Measurements from ENCODE around the gene NPPB. TPM values are rescaled to one million over a fixed set of nuclear protein-coding genes. Genes with fewer than 3 reads are reported as not detected.

The NPPB gene
- 102 TPM for polyA plus RNA-seq (2013, experiment 1 of 2)
- 106 TPM for polyA plus RNA-seq (2013, experiment 2 of 2)

DNA sequence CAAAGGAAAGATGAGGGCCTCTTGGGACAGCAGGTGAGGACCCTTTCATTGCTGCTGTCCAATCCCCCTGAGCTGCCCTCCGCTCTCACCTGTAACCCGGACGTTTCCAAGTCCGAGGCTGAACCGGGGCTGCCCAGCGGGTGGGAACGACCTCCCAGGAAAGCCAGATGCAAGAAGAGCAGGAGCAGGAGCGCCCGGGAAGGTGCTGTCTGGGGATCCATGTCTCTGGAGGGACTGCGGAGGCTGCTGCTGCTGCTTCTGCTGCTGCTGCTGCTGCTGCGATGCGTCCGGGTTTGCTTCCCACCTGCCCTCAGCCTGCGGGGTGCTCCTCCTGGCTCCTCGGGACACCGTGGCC, at the start of gene NPPB:
Gene NPPB (minus strand): TSS at position 333 of the 355 bp plus-strand sequence. CDS start 112 bp downstream, at position 221.
- no peak within 1 kb of the TSS for H3K56ac ChIP-seq (ENCODE audit: low read length)
- H2BK120ac ChIP-seq (ENCODE audit: low read depth, low read length): no peak within 1 kb of the TSS
- no peak within 1 kb of the TSS for H3K4me3 ChIP-seq (ENCODE audit: low read length)
- H3K79me1 ChIP-seq (ENCODE audit: low read length): no peaks in the 10 kb centered on the region
- H2BK15ac ChIP-seq (replicated peaks; ENCODE audit: low read depth): no peak within 1 kb of the TSS
- no peak within 1 kb of the TSS for H2AK5ac ChIP-seq (ENCODE audit: low read length)
- H3K23ac ChIP-seq (ENCODE audit: low read length): no peak within 1 kb of the TSS
- H3K9ac ChIP-seq (ENCODE audit: low read length): no peak within 1 kb of the TSS
- no peak for DNase-seq
- H3K36me3 ChIP-seq (ENCODE audit: control insufficient read depth, insufficient read depth, low read length): no peaks in the 10 kb centered on the region
- H4K5ac ChIP-seq (ENCODE audit: low read length): no peak within 1 kb of the TSS
- WGBS (ENCODE audit: extremely low coverage, insufficient coverage, low lambda C conversion rate): no CpG with 5 or more reads among the region's 16 CpGs
- no peaks in the 10 kb centered on the region for H3K27me3 ChIP-seq (ENCODE audit: insufficient read depth, low read length, poor library complexity)
- no peak within 1 kb of the TSS for H3K4ac ChIP-seq (ENCODE audit: low read depth, low read length)
- no peak within 1 kb of the TSS for H2BK5ac ChIP-seq (ENCODE audit: low read length)
- H3K4me1 ChIP-seq (ENCODE audit: control insufficient read depth, low read depth, low read length): no peaks in the 10 kb centered on the region
- H4K8ac ChIP-seq (ENCODE audit: low read depth, low read length): no peak within 1 kb of the TSS
- H3K18ac ChIP-seq (ENCODE audit: low read length): no peak within 1 kb of the TSS
- peak within 1 kb of the TSS; percentile 27 for H3K4me2 ChIP-seq (ENCODE audit: low read length)
- no peaks in the 10 kb centered on the region for H3K79me2 ChIP-seq (ENCODE audit: control insufficient read depth, insufficient read depth, low read length)
- H3K27ac ChIP-seq (ENCODE audit: low read depth, low read length): peak within 1 kb of the TSS; percentile 30

DNA sequence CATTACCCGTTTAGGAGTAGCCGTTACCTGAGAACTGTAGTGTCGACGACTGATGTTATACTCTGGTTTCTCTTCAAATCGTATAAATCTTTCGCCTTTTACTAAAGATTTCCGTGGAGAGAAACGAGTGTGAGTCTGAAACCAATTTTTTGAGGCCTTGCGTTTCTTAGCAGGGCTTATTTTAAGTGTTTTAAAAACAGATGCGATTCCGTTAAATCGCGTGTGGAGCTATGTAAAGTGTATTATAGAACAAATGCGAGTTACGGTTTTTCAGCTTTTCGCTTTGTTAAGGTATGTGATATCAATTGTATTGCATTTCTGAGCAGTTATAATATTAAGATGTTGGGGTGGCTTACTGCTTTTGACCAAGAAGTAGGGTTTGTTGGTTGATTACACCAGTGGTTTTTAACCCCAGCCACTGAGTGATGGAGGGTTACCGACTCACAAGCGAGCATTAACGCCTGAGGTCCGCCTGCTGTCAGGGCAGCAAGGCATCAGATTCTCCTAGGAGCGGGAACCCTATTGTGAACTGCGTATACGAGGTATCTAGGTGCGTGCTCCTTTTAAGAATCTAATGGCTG, 49.4 kb upstream of the NPPB start:
- H3K4me3 ChIP-seq (ENCODE audit: low read length): peak overlapping the region; percentile 22
- DNase-seq: peak; percentile 100

DNA sequence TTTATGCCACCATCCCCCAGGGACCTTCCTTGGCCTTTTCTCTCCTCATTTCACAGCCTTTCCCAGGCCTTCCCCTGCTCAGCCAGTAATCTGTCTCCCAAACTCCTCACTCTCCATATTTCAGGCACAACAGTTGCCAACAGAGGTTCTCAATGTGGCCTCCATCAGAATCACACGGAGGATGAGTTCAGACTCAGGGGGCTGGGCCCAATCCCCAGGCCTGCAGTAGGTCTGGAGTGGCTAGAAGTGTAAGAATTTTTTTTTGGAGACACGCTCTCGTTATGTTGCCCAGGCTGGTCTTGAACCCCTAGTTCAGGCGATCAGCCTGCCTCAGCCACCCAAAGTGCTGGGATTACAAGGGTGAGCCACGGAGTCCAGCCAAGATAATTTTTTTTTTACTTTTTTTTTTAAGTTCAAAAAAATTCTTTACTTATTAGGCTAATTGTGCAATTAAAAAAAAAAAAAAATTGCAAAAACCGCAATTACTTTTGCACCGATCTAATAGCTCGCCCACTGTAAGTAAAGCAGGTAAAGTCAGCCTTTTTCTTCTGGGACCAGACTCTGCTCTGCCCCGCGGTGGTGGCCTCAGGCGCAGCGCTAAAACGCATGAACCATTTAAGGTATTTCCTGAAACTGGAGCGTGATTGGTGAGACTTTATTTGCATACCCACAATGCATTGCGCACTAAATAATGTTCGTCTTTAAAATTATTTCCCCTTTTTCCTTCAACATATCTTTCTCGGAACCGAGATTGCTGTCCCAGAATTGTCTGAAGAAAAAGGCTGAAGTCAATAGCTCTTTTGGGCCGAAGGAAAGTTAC, 48.7 kb upstream of the NPPB start:
- no peak overlapping the region for H4K8ac ChIP-seq (ENCODE audit: low read depth, low read length)
- no peak overlapping the region for H3K4ac ChIP-seq (ENCODE audit: low read depth, low read length)
- no peaks in the 10 kb centered on the region for H3K79me2 ChIP-seq (ENCODE audit: control insufficient read depth, insufficient read depth, low read length)
- no peak overlapping the region for H2BK120ac ChIP-seq (ENCODE audit: low read depth, low read length)
- WGBS (ENCODE audit: extremely low coverage, insufficient coverage, low lambda C conversion rate): no CpG with 5 or more reads among the region's 19 CpGs
- H3K56ac ChIP-seq (ENCODE audit: low read length): peak overlapping the region; percentile 86
- H3K79me1 ChIP-seq (ENCODE audit: low read length): no peaks in the 10 kb centered on the region
- H2AK5ac ChIP-seq (ENCODE audit: low read length): no peak overlapping the region
- no peaks in the 10 kb centered on the region for H3K27me3 ChIP-seq (ENCODE audit: insufficient read depth, low read length, poor library complexity)
- H3K4me2 ChIP-seq (ENCODE audit: low read length): no peak overlapping the region
- no peaks in the 10 kb centered on the region for H3K36me3 ChIP-seq (ENCODE audit: control insufficient read depth, insufficient read depth, low read length)
- H4K5ac ChIP-seq (ENCODE audit: low read length): no peak overlapping the region
- peak overlapping the region; percentile 56 for H3K9ac ChIP-seq (ENCODE audit: low read length)
- H3K27ac ChIP-seq (ENCODE audit: low read depth, low read length): peak overlapping the region; percentile 88
- no peak overlapping the region for H3K23ac ChIP-seq (ENCODE audit: low read length)
- no peak overlapping the region for H3K18ac ChIP-seq (ENCODE audit: low read length)
- no peaks in the 10 kb centered on the region for H3K4me1 ChIP-seq (ENCODE audit: control insufficient read depth, low read depth, low read length)
- H2BK5ac ChIP-seq (ENCODE audit: low read length): peak overlapping the region; percentile 100
- no peak overlapping the region for H2BK15ac ChIP-seq (replicated peaks; ENCODE audit: low read depth)
- H3K4me3 ChIP-seq (ENCODE audit: low read length): no peak overlapping the region
- DNase-seq: peak; percentile 97

More for the DNA sequence above, 49.4 kb upstream of the NPPB start:
- Histone ChIP-seq H4K5ac (ENCODE audit: low read length) (no peak overlapping the region), H4K8ac (ENCODE audit: low read depth, low read length) (no peak overlapping the region), H2BK15ac (replicated peaks; ENCODE audit: low read depth) (no peak overlapping the region), H3K27me3 (ENCODE audit: insufficient read depth, low read length, poor library complexity) (no peaks in the 10 kb centered on the region), H3K79me2 (ENCODE audit: control insufficient read depth, insufficient read depth, low read length) (no peaks in the 10 kb centered on the region), H3K4ac (ENCODE audit: low read depth, low read length) (no peak overlapping the region), H3K9ac (ENCODE audit: low read length) (peak overlapping the region; percentile 78), H3K18ac (ENCODE audit: low read length) (peak overlapping the region; percentile 60), H2AK5ac (ENCODE audit: low read length) (no peak overlapping the region), H3K4me2 (ENCODE audit: low read length) (peak overlapping the region; percentile 79), H2BK120ac (ENCODE audit: low read depth, low read length) (no peak overlapping the region), H3K36me3 (ENCODE audit: control insufficient read depth, insufficient read depth, low read length) (no peaks in the 10 kb centered on the region), H3K27ac (ENCODE audit: low read depth, low read length) (peak overlapping the region; percentile 96), H3K4me1 (ENCODE audit: control insufficient read depth, low read depth, low read length) (no peaks in the 10 kb centered on the region), H3K56ac (ENCODE audit: low read length) (peak overlapping the region; percentile 89), H3K79me1 (ENCODE audit: low read length) (no peaks in the 10 kb centered on the region), H2BK5ac (ENCODE audit: low read length) (peak overlapping the region; percentile 100), H3K23ac (ENCODE audit: low read length) (no peak overlapping the region)
- no CpG with 5 or more reads among the region's 24 CpGs for WGBS (ENCODE audit: extremely low coverage, insufficient coverage, low lambda C conversion rate)

DNA sequence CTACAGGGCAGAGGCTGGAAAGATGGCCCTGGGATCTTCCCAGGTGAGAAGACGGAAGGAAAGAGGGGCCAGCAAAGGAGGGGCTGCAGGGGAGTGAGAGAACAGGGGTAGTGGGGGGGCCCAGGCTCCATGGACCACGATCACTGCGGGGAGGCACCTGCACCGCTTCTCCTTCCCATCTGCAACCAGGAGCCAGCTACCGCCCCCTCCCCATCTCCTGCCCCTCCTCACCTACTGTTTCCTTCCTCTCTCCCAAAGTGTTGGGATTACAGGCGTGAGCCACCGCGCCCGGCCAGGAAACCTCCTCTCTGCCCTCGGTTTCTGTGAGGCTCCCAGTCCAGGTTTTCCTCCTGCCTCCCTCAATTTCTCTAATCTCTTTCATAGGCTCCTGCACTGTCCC, 48.1 kb upstream of the NPPB start:
- no peak overlapping the region for H2BK15ac ChIP-seq (replicated peaks; ENCODE audit: low read depth)
- H4K5ac ChIP-seq (ENCODE audit: low read length): no peak overlapping the region
- H3K79me1 ChIP-seq (ENCODE audit: low read length): no peaks in the 10 kb centered on the region
- H3K4me2 ChIP-seq (ENCODE audit: low read length): no peak overlapping the region
- no peaks in the 10 kb centered on the region for H3K79me2 ChIP-seq (ENCODE audit: control insufficient read depth, insufficient read depth, low read length)
- H3K9ac ChIP-seq (ENCODE audit: low read length): peak overlapping the region; percentile 16
- no peak overlapping the region for H3K23ac ChIP-seq (ENCODE audit: low read length)
- no peak overlapping the region for H2BK5ac ChIP-seq (ENCODE audit: low read length)
- no peak overlapping the region for H3K4ac ChIP-seq (ENCODE audit: low read depth, low read length)
- H3K56ac ChIP-seq (ENCODE audit: low read length): peak overlapping the region; percentile 44
- no peak for DNase-seq
- H3K18ac ChIP-seq (ENCODE audit: low read length): no peak overlapping the region
- no peaks in the 10 kb centered on the region for H3K27me3 ChIP-seq (ENCODE audit: insufficient read depth, low read length, poor library complexity)
- no peaks in the 10 kb centered on the region for H3K4me1 ChIP-seq (ENCODE audit: control insufficient read depth, low read depth, low read length)
- no CpG with 5 or more reads among the region's 10 CpGs for WGBS (ENCODE audit: extremely low coverage, insufficient coverage, low lambda C conversion rate)
- H3K27ac ChIP-seq (ENCODE audit: low read depth, low read length): no peak overlapping the region
- no peak overlapping the region for H2AK5ac ChIP-seq (ENCODE audit: low read length)
- H2BK120ac ChIP-seq (ENCODE audit: low read depth, low read length): no peak overlapping the region
- no peaks in the 10 kb centered on the region for H3K36me3 ChIP-seq (ENCODE audit: control insufficient read depth, insufficient read depth, low read length)
- H4K8ac ChIP-seq (ENCODE audit: low read depth, low read length): no peak overlapping the region
- no peak overlapping the region for H3K4me3 ChIP-seq (ENCODE audit: low read length)

DNA sequence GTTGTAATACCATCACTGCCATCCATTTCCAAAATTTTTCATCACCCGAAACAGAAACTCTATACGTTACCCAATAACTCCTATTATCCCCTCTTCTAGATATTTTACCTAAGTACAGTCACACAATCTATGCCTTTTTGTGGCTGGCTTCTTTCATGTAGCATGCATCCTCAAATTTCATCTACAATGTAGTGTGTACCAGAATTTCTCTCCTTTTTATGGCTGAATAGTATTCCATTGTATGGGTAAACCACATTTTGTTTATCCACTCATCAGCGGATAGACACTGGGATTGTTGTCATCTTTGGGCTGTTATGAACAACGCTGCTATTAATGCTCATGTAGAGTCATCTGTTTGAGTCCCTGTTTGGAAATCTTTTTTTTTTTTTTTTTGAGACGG, 46.2 kb upstream of the NPPB start:
- Histone ChIP-seq H3K4me1 (ENCODE audit: control insufficient read depth, low read depth, low read length) (no peaks in the 10 kb centered on the region), H3K36me3 (ENCODE audit: control insufficient read depth, insufficient read depth, low read length) (no peaks in the 10 kb centered on the region), H2BK15ac (replicated peaks; ENCODE audit: low read depth) (no peak overlapping the region), H4K5ac (ENCODE audit: low read length) (no peak overlapping the region), H3K27me3 (ENCODE audit: insufficient read depth, low read length, poor library complexity) (no peaks in the 10 kb centered on the region), H3K18ac (ENCODE audit: low read length) (no peak overlapping the region), H3K23ac (ENCODE audit: low read length) (no peak overlapping the region), H4K8ac (ENCODE audit: low read depth, low read length) (no peak overlapping the region), H3K4me3 (ENCODE audit: low read length) (no peak overlapping the region), H2AK5ac (ENCODE audit: low read length) (no peak overlapping the region), H2BK5ac (ENCODE audit: low read length) (no peak overlapping the region), H3K4me2 (ENCODE audit: low read length) (no peak overlapping the region), H3K56ac (ENCODE audit: low read length) (no peak overlapping the region), H3K79me2 (ENCODE audit: control insufficient read depth, insufficient read depth, low read length) (no peaks in the 10 kb centered on the region), H2BK120ac (ENCODE audit: low read depth, low read length) (no peak overlapping the region), H3K27ac (ENCODE audit: low read depth, low read length) (no peak overlapping the region), H3K9ac (ENCODE audit: low read length) (no peak overlapping the region), H3K4ac (ENCODE audit: low read depth, low read length) (no peak overlapping the region), H3K79me1 (ENCODE audit: low read length) (no peaks in the 10 kb centered on the region)
- WGBS (ENCODE audit: extremely low coverage, insufficient coverage, low lambda C conversion rate): 100% methylated on average over 2 of the region's 5 CpGs
- no peak for DNase-seq
